ENCODE measurements around the gene RTL10. TPM values are rescaled to one million over a fixed set of nuclear protein-coding genes. Genes with fewer than 3 reads are reported as not detected.

The RTL10 gene
- total RNA-seq, 1 experiment from 2014 or later: 24.4 TPM

DNA sequence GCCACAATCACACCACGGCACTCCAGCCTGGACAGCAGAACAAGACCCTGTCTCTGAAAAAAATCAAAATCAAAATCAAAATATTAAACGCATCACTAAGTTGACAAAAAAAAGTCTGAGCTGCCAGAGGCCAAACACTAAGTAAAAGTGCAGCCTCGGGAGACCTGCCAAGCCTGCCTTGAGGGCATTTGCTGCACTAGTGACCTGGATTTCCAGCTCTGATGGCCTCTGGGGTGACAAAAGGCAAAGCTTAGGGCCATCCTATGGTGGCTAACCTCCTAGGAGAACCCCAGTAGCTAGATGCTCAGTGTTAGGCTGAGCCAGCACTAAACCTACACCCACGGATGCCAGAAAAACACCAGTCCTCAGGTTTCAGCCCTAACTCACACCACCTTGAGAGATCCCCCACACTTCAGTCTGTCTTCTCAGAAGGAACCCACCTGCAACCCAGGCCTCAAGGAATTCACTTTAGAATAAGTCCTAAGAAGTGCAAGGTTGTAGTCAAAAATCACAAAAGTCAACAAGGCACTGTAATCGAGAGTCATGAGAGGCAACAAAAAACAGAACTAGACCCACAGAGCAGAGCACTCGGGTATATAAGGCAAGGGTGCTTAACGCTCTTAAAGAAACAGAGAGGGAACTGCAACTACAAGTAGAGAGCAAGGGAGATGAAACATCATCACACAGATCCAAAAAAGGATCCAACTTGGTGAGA lies 28.6 kb downstream of the RTL10 start:
- no peaks in the 10 kb centered on the region for H3K9me3 ChIP-seq (ENCODE audit: control insufficient read depth, low read depth, low read length)
- H3K27ac ChIP-seq (ENCODE audit: insufficient read length, low read depth, low read length): no peak overlapping the region
- H3K27ac Mint-ChIP-seq: no peak overlapping the region; a peak in 1 of 7 replicates
- H2BK5ac ChIP-seq (ENCODE audit: insufficient read length, low read length): no peak overlapping the region
- H3K4me1 ChIP-seq (ENCODE audit: insufficient read depth, low read length): no peaks in the 10 kb centered on the region
- no peak overlapping the region for H3K9ac ChIP-seq (ENCODE audit: extremely low read depth, insufficient read length, low read length)
- no peak overlapping the region for H3K18ac ChIP-seq (ENCODE audit: insufficient read length, low read depth, low read length)
- no peak overlapping the region for H2AFZ ChIP-seq (ENCODE audit: low read length)
- no peaks in the 10 kb centered on the region for H3K79me1 ChIP-seq (ENCODE audit: insufficient read depth, low read depth, low read length, poor library complexity, severe bottlenecking)
- no peak overlapping the region for H3K14ac ChIP-seq (ENCODE audit: insufficient read depth, low read length)
- no peak for DNase-seq
- H4K91ac ChIP-seq (ENCODE audit: insufficient read length, low read depth, low read length): no peak overlapping the region
- peaks cover 0 to 6% of the 10 kb centered on the region in 2 experiments; a peak in 2 of 4 replicates for H3K4me1 Mint-ChIP-seq
- peaks cover 0 to 6% (median 5%) of the 10 kb centered on the region in 3 experiments; a peak in 4 of 7 replicates for H3K36me3 Mint-ChIP-seq (ENCODE audit: insufficient read depth in 1 of 3, low read depth in 3 of 3)
- H3K4me3 Mint-ChIP-seq: no peak overlapping the region
- TF ChIP-seq, protein P1, sequence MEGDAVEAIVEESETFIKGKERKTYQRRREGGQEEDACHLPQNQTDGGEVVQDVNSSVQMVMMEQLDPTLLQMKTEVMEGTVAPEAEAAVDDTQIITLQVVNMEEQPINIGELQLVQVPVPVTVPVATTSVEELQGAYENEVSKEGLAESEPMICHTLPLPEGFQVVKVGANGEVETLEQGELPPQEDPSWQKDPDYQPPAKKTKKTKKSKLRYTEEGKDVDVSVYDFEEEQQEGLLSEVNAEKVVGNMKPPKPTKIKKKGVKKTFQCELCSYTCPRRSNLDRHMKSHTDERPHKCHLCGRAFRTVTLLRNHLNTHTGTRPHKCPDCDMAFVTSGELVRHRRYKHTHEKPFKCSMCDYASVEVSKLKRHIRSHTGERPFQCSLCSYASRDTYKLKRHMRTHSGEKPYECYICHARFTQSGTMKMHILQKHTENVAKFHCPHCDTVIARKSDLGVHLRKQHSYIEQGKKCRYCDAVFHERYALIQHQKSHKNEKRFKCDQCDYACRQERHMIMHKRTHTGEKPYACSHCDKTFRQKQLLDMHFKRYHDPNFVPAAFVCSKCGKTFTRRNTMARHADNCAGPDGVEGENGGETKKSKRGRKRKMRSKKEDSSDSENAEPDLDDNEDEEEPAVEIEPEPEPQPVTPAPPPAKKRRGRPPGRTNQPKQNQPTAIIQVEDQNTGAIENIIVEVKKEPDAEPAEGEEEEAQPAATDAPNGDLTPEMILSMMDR (conservative IDR thresholded peaks at IDR 0.05): no peak
- no peaks in the 10 kb centered on the region for H3K79me2 ChIP-seq (ENCODE audit: insufficient read depth, low read length)
- no peak overlapping the region for H2BK20ac ChIP-seq (ENCODE audit: low read depth, low read length, poor library complexity, severe bottlenecking)
- H2BK15ac ChIP-seq (ENCODE audit: low read depth, low read length): no peak overlapping the region
- no peak overlapping the region for H3K56ac ChIP-seq (ENCODE audit: insufficient read length, low read depth, low read length)
- H3T11ph ChIP-seq (ENCODE audit: low read length): no peak overlapping the region
- H3K9me3 Mint-ChIP-seq: peaks cover 0 to 3% of the 10 kb centered on the region in 2 experiments; a peak in 3 of 5 replicates
- no peak overlapping the region for H3K4ac ChIP-seq (ENCODE audit: low read depth, low read length)
- no peaks in the 10 kb centered on the region for H3K23me2 ChIP-seq (ENCODE audit: insufficient read length, low read depth, low read length, poor library complexity, severe bottlenecking)
- no peak overlapping the region for H2BK12ac ChIP-seq (ENCODE audit: insufficient read length, low read depth, low read length)
- no peak overlapping the region for H3K23ac ChIP-seq (ENCODE audit: insufficient read length, low read depth, low read length)
- no peak overlapping the region for H2AK5ac ChIP-seq (ENCODE audit: insufficient read length, low read length)
- H4K5ac ChIP-seq (ENCODE audit: insufficient read length, low read depth, low read length): no peak overlapping the region
- H3K27me3 ChIP-seq (ENCODE audit: insufficient read depth, low read length): no peaks in the 10 kb centered on the region
- H4K20me1 ChIP-seq (ENCODE audit: control insufficient read depth, insufficient read depth, insufficient read length): no peaks in the 10 kb centered on the region
- H2BK120ac ChIP-seq (ENCODE audit: low read depth, low read length, poor library complexity, severe bottlenecking): no peak overlapping the region
- no peak overlapping the region for H4K8ac ChIP-seq (replicated peaks; ENCODE audit: insufficient read length, low read depth, low read length)
- no peaks in the 10 kb centered on the region; the same call in 1 of the 2 replicates for H3K27me3 Mint-ChIP-seq (ENCODE audit: low read depth)
- no CpG with 5 or more reads among the region's 7 CpGs for WGBS (ENCODE audit: extremely low coverage, insufficient read length, low lambda C conversion rate)
- no peak overlapping the region for H3K4me2 ChIP-seq (ENCODE audit: insufficient read depth, insufficient read length, low read length)

Data from H9 (cell line).